ENCODE results near the gene DNAJB2.

DNA sequence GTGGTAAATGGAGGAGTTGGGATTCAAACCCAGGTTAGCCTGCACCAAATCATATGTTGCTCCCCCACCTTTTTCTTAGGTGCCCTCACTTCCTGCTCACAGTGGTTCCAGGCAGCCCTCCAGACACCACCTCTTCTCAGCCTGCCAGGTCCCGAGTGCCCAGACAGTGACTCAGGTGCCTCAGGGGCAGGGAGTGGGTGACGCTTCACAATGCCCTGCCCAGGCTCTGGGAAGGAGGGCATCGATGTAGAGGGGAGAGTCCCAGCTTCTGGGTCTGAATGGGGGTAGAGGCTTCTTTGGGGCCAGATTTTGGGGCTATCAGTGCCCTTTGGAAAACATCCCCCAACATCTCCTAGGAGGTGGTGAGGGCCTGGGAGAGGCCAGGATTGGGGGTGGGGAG, 5.2 kb upstream of the DNAJB2 start:
- TF ChIP-seq, protein P1, sequence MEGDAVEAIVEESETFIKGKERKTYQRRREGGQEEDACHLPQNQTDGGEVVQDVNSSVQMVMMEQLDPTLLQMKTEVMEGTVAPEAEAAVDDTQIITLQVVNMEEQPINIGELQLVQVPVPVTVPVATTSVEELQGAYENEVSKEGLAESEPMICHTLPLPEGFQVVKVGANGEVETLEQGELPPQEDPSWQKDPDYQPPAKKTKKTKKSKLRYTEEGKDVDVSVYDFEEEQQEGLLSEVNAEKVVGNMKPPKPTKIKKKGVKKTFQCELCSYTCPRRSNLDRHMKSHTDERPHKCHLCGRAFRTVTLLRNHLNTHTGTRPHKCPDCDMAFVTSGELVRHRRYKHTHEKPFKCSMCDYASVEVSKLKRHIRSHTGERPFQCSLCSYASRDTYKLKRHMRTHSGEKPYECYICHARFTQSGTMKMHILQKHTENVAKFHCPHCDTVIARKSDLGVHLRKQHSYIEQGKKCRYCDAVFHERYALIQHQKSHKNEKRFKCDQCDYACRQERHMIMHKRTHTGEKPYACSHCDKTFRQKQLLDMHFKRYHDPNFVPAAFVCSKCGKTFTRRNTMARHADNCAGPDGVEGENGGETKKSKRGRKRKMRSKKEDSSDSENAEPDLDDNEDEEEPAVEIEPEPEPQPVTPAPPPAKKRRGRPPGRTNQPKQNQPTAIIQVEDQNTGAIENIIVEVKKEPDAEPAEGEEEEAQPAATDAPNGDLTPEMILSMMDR (IDR thresholded peaks at IDR 0.05): no peak
- no peak for TF ChIP-seq POLR2A (IDR thresholded peaks at IDR 0.05)
